Endodermal cell (in vitro differentiated cells): ENCODE measurements around the gene SETD1B. TPM values are rescaled to one million over a fixed set of nuclear protein-coding genes. Genes with fewer than 3 reads are reported as not detected.
"Not testable (repeated sequence)": the region's sequence is repeated elsewhere in the genome, so short reads cannot be mapped to it uniquely, and the experiment has no call there.

Source experiments
- DNase-seq: peaks from one replicate; pipeline ENCODE4 v3.0.0-alpha.2; 2017
- H3K27ac ChIP-seq: 2 replicates; pipeline ENCODE4 v1.5.1; 2013; ENCODE audit warnings: mild to moderate bottlenecking, low read depth, low read length, moderate library complexity
- H3K27me3 ChIP-seq: 2 replicates; pipeline ENCODE4 v1.6.1; 2013; ENCODE audit warnings: mild to moderate bottlenecking, low read length, moderate library complexity; ENCODE audit not compliant: insufficient read depth, control insufficient read depth, poor library complexity, severe bottlenecking
- H3K36me3 ChIP-seq: 2 replicates; pipeline ENCODE4 v1.7.0; 2013; ENCODE audit warnings: mild to moderate bottlenecking, low read length, moderate library complexity; ENCODE audit not compliant: control insufficient read depth, insufficient read depth
- H3K4me1 ChIP-seq: one replicate; pipeline ENCODE4 v1.7.0; 2013; ENCODE audit warnings: low read length; ENCODE audit not compliant: control insufficient read depth, insufficient read depth
- H3K4me3 ChIP-seq: 2 replicates; pipeline ENCODE4 v1.5.1; 2013; ENCODE audit warnings: mild to moderate bottlenecking, low read length, moderate library complexity
- H3K9ac ChIP-seq: 2 replicates; pipeline ENCODE4 v1.6.1; 2013; ENCODE audit warnings: mild to moderate bottlenecking, low read length, moderate library complexity; ENCODE audit not compliant: poor library complexity, severe bottlenecking; ENCODE audit errors: extremely low read depth
- H3K9me3 ChIP-seq: 2 replicates; pipeline ENCODE4 v1.6.1; 2013; ENCODE audit warnings: mild to moderate bottlenecking, low read length, moderate library complexity; ENCODE audit not compliant: control insufficient read depth
- H3K27ac Mint-ChIP-seq: 2 replicates; pipeline ENCODE4 v1.8.0; 2020; ENCODE audit warnings: mixed read lengths
- H3K27me3 Mint-ChIP-seq: 2 replicates; pipeline ENCODE4 v1.8.0; 2021; ENCODE audit warnings: mild to moderate bottlenecking, mixed read lengths; ENCODE audit not compliant: insufficient read depth
- H3K36me3 Mint-ChIP-seq: 2 replicates; pipeline ENCODE4 v1.8.0; 2020; ENCODE audit warnings: low read depth, mixed read lengths
- H3K4me1 Mint-ChIP-seq: 2 replicates; pipeline ENCODE4 v1.8.0; 2020; ENCODE audit warnings: mixed read lengths
- H3K4me3 Mint-ChIP-seq: 2 replicates; pipeline ENCODE4 v1.8.0; 2020; ENCODE audit warnings: mild to moderate bottlenecking, moderate library complexity, mixed read lengths
- H3K9me3 Mint-ChIP-seq: 2 replicates; pipeline ENCODE4 v1.8.0; 2020; ENCODE audit warnings: mild to moderate bottlenecking, mixed read lengths
- CTCF ChIP-seq: fragments of 200-600 bp; sonication (generic); conservative IDR thresholded peaks from 2 replicates; pipeline ENCODE4 v1.5.0; 2021; ENCODE audit warnings: antibody characterized with exemption, mild to moderate bottlenecking
- WGBS, 2 experiments: methylation state at CpG; one replicate each; pipeline versions ENCODE4 v1.1.5 to v1.1.7; 2013; ENCODE audit warnings: missing lambda C conversion rate in 2 of 2, mixed read lengths in 1 of 2; ENCODE audit not compliant: insufficient coverage in 1 of 2, insufficient read length in 1 of 2; 5-methylcytosine and 5-hydroxymethylcytosine counted together
- long read RNA-seq, 4 experiments: library from polyadenylated mRNA in 2 of 4; library from RNA in 1 of 4; library from capped mRNA in 1 of 4; stranded (forward) in 3 of 4; unstranded in 1 of 4; transcript quantifications; one replicate each; pipeline ENCODE4 v2.0.0, GENCODE V29; 2020 to 2021; ENCODE audit warnings: inconsistent platforms in 1 of 4
- polyA plus RNA-seq, 2 experiments: library from polyadenylated mRNA; stranded (reverse); fragments of 50-300 nt; gene quantifications; one replicate each; pipeline ENCODE4 v1.2.3, GENCODE V29; 2013
- total RNA-seq, 2 donors: library from RNA; stranded (reverse); fragmentation: NEBNext Ultra II Directional in 1 of 2; extraction: Animal tissue kit (Norgen Biotek cat#: 25700) in 1 of 2; gene quantifications; 2 replicates in 1 of 2; 3 replicates in 1 of 2; pipeline ENCODE4 v1.2.1, GENCODE V29; 2021

SETD1B gene
- total RNA-seq, result 10 to 100 TPM; 30.7 to 32.6 TPM
- polyA plus RNA-seq (2013, experiment 1 of 2), result 10.6 TPM
- polyA plus RNA-seq (2013, experiment 2 of 2), result 10.3 TPM
- long read RNA-seq, experiment 1, partial matches to known transcripts, result 1 of 5 reads
- long read RNA-seq, experiment 1, other reads (novel, unspliced or antisense), result 4 of 5 reads
- long read RNA-seq, experiment 2, partial matches to known transcripts, result 7 of 16 reads
- long read RNA-seq, experiment 2, other reads (novel, unspliced or antisense), result 9 of 16 reads
- long read RNA-seq, experiment 3, partial matches to known transcripts, result 0 of 5 reads
- long read RNA-seq, experiment 3, other reads (novel, unspliced or antisense), result 5 of 5 reads
- long read RNA-seq, experiment 4, partial matches to known transcripts, result 1 of 4 reads
- long read RNA-seq, experiment 4, other reads (novel, unspliced or antisense), result 3 of 4 reads

- Mint-ChIP-seq H3K4me1 (peaks cover 18% of the 10 kb centered on the region), H3K4me3 (peak within 1 kb of the TSS; percentile 91), H3K36me3 (peaks cover 16% of the 10 kb centered on the region), H3K27ac (peak within 1 kb of the TSS; percentile 99), H3K27me3 (no peaks in the 10 kb centered on the region), H3K9me3 (no peaks in the 10 kb centered on the region)
- Histone ChIP-seq H3K9ac (peak within 1 kb of the TSS; percentile 96), H3K27ac (peak within 1 kb of the TSS; percentile 99), H3K4me1 (peaks cover 2% of the 10 kb centered on the region), H3K36me3 (peaks cover 10% of the 10 kb centered on the region), H3K27me3 (no peaks in the 10 kb centered on the region), H3K4me3 (peak within 1 kb of the TSS; percentile 87), H3K9me3 (no peaks in the 10 kb centered on the region)
- TF ChIP-seq CTCF, result no peak
- WGBS, 2 experiments, result 0% methylated on average over 13 to 74 of the region's 74 CpGs
- DNase-seq, result peak; percentile 88
These were observed at the start of gene SETD1B for GRCh38 chr12:121803861-121804416. TSS of gene SETD1B (plus strand) at chr12:121804009. CDS start at chr12:121804738, 729 bp downstream.

GRCh38 chr12:121754836-121755235 lies 49.0 kb upstream of the SETD1B start:
- WGBS, 2 experiments, result 91 to 93% methylated on average over 11 of the region's 11 CpGs
- H3K27me3 ChIP-seq, result no peaks in the 10 kb centered on the region
- H3K4me1 Mint-ChIP-seq, result no peaks in the 10 kb centered on the region
- no peak overlapping the region for H3K27ac ChIP-seq
- no peak for TF ChIP-seq CTCF
- peaks cover 35% of the 10 kb centered on the region for H3K36me3 Mint-ChIP-seq
- no peak overlapping the region for H3K27ac Mint-ChIP-seq
- no peak overlapping the region for H3K4me3 Mint-ChIP-seq
- no peaks in the 10 kb centered on the region for H3K9me3 Mint-ChIP-seq
- no peaks in the 10 kb centered on the region for H3K27me3 Mint-ChIP-seq
- no peaks in the 10 kb centered on the region for H3K9me3 ChIP-seq
- no peaks in the 10 kb centered on the region for H3K4me1 ChIP-seq
- no peak overlapping the region for H3K9ac ChIP-seq
- no peak for DNase-seq
- peaks cover 27% of the 10 kb centered on the region for H3K36me3 ChIP-seq
- H3K4me3 ChIP-seq, result no peak overlapping the region

- H3K4me1 Mint-ChIP-seq, result no peaks in the 10 kb centered on the region
- peaks cover 34% of the 10 kb centered on the region for H3K36me3 Mint-ChIP-seq
- H3K27ac Mint-ChIP-seq, result no peak overlapping the region
- no peak for TF ChIP-seq CTCF
- no peak for DNase-seq
- Histone ChIP-seq H3K9ac (no peak overlapping the region), H3K9me3 (no peaks in the 10 kb centered on the region), H3K36me3 (peaks cover 20% of the 10 kb centered on the region), H3K4me3 (no peak overlapping the region), H3K4me1 (no peaks in the 10 kb centered on the region), H3K27ac (no peak overlapping the region), H3K27me3 (no peaks in the 10 kb centered on the region)
- H3K27me3 Mint-ChIP-seq, result no peaks in the 10 kb centered on the region
- 94 to 100% methylated on average over 1 to 3 of the region's 3 CpGs for WGBS, 2 experiments
- H3K9me3 Mint-ChIP-seq, result no peaks in the 10 kb centered on the region
- no peak overlapping the region for H3K4me3 Mint-ChIP-seq
These were observed 48.2 kb upstream of the SETD1B start for GRCh38 chr12:121755591-121755990.

GRCh38 chr12:121758536-121758935 lies 45.3 kb upstream of the SETD1B start:
- not testable (repeated sequence) for H3K9ac ChIP-seq, H3K9me3 ChIP-seq, H3K27me3 ChIP-seq, H3K27ac ChIP-seq, H3K27me3 Mint-ChIP-seq, H3K36me3 ChIP-seq, H3K27ac Mint-ChIP-seq, H3K4me3 Mint-ChIP-seq, H3K9me3 Mint-ChIP-seq, DNase-seq, H3K4me3 ChIP-seq
- peaks cover 14% of the 10 kb centered on the region for H3K4me1 ChIP-seq
- peaks cover 12% of the 10 kb centered on the region for H3K4me1 Mint-ChIP-seq
- H3K36me3 Mint-ChIP-seq, result peaks cover 26% of the 10 kb centered on the region
- 91 to 96% methylated on average over 9 to 22 of the region's 22 CpGs for WGBS, 2 experiments
